Endothelial cell (in vitro differentiated cells): ENCODE results near the gene CORO2B. TPM values are rescaled to one million over a fixed set of nuclear protein-coding genes. Genes with fewer than 3 reads are reported as not detected.

Experiments used
- DNase-seq: peaks from one replicate; pipeline ENCODE4 v3.0.0; 2021; ENCODE audit warnings: low spot score
- H3K27ac Mint-ChIP-seq: one replicate; pipeline ENCODE4 v1.8.0; 2021; ENCODE audit warnings: mixed read lengths, inconsistent platforms; ENCODE audit not compliant: unreplicated experiment
- H3K27me3 Mint-ChIP-seq: one replicate; pipeline ENCODE4 v1.8.0; 2021; ENCODE audit warnings: mild to moderate bottlenecking, moderate library complexity, mixed read lengths, inconsistent platforms; ENCODE audit not compliant: unreplicated experiment
- H3K36me3 Mint-ChIP-seq: one replicate; pipeline ENCODE4 v1.8.0; 2021; ENCODE audit warnings: mild to moderate bottlenecking, low read depth, mixed read lengths, inconsistent platforms; ENCODE audit not compliant: unreplicated experiment
- H3K4me1 Mint-ChIP-seq: one replicate; pipeline ENCODE4 v1.8.0; 2021; ENCODE audit warnings: mild to moderate bottlenecking, mixed read lengths, inconsistent platforms; ENCODE audit not compliant: unreplicated experiment
- H3K4me3 Mint-ChIP-seq: one replicate; pipeline ENCODE4 v1.8.0; 2021; ENCODE audit warnings: mild to moderate bottlenecking, mixed read lengths, inconsistent platforms; ENCODE audit not compliant: unreplicated experiment
- H3K9me3 Mint-ChIP-seq: one replicate; pipeline ENCODE4 v1.8.0; 2021; ENCODE audit warnings: mixed read lengths, inconsistent platforms; ENCODE audit not compliant: unreplicated experiment
- CTCF ChIP-seq: fragments of 200-600 bp; sonication (generic); IDR thresholded peaks from one replicate; pipeline ENCODE4 v1.5.0; 2021; ENCODE audit warnings: antibody characterized with exemption; ENCODE audit not compliant: unreplicated experiment
- total RNA-seq: library from RNA; stranded (reverse); fragmentation: NEBNext Ultra II Directional; extraction: Animal tissue kit (Norgen Biotek cat#: 25700); gene quantifications from one replicate; pipeline ENCODE4 v1.2.1, GENCODE V29; 2021; ENCODE audit not compliant: unreplicated experiment

The CORO2B gene
- total RNA-seq, 1 donor from 2014 or later: 71.7 TPM

GRCh38 chr15:68612979-68613740 is 34.4 kb downstream of the CORO2B start:
- H3K4me1 Mint-ChIP-seq: peaks cover 83% of the 10 kb centered on the region
- no peaks in the 10 kb centered on the region for H3K9me3 Mint-ChIP-seq
- TF ChIP-seq CTCF: no peak
- H3K4me3 Mint-ChIP-seq: no peak overlapping the region
- H3K36me3 Mint-ChIP-seq: peaks cover 4% of the 10 kb centered on the region
- no peak for DNase-seq
- H3K27ac Mint-ChIP-seq: no peak overlapping the region
- H3K27me3 Mint-ChIP-seq: peaks cover 2% of the 10 kb centered on the region

GRCh38 chr15:68614286-68615035 is 35.7 kb downstream of the CORO2B start:
- no peaks in the 10 kb centered on the region for H3K36me3 Mint-ChIP-seq
- peak overlapping the region; percentile 79 for H3K27ac Mint-ChIP-seq
- TF ChIP-seq CTCF: no peak
- no peaks in the 10 kb centered on the region for H3K9me3 Mint-ChIP-seq
- peak; percentile 72 for DNase-seq
- H3K4me3 Mint-ChIP-seq: peak overlapping the region; percentile 17
- peaks cover 84% of the 10 kb centered on the region for H3K4me1 Mint-ChIP-seq
- H3K27me3 Mint-ChIP-seq: peaks cover 2% of the 10 kb centered on the region

- Mint-ChIP-seq H3K27ac (peak overlapping the region; percentile 79), H3K9me3 (no peaks in the 10 kb centered on the region), H3K4me3 (no peak overlapping the region), H3K27me3 (peaks cover 1% of the 10 kb centered on the region), H3K36me3 (no peaks in the 10 kb centered on the region), H3K4me1 (peaks cover 79% of the 10 kb centered on the region)
- no peak for TF ChIP-seq CTCF
- DNase-seq: no peak
Observed at GRCh38 chr15:68615301-68615700, 36.5 kb downstream of the CORO2B start.

- H3K9me3 Mint-ChIP-seq: no peaks in the 10 kb centered on the region
- peaks cover 79% of the 10 kb centered on the region for H3K4me1 Mint-ChIP-seq
- TF ChIP-seq CTCF: no peak
- no peak overlapping the region for H3K4me3 Mint-ChIP-seq
- no peaks in the 10 kb centered on the region for H3K36me3 Mint-ChIP-seq
- no peak for DNase-seq
- no peaks in the 10 kb centered on the region for H3K27me3 Mint-ChIP-seq
- H3K27ac Mint-ChIP-seq: no peak overlapping the region
Observed at GRCh38 chr15:68615811-68616210, 37.0 kb downstream of the CORO2B start.

GRCh38 chr15:68616397-68616796 is 37.6 kb downstream of the CORO2B start:
- H3K27ac Mint-ChIP-seq: peak overlapping the region; percentile 27

More at GRCh38 chr15:68616397-68616796, 37.6 kb downstream of the CORO2B start:
- H3K4me1 Mint-ChIP-seq: peaks cover 79% of the 10 kb centered on the region
- no peaks in the 10 kb centered on the region for H3K9me3 Mint-ChIP-seq
- H3K4me3 Mint-ChIP-seq: no peak overlapping the region
- H3K27me3 Mint-ChIP-seq: no peaks in the 10 kb centered on the region
- peaks cover 2% of the 10 kb centered on the region for H3K36me3 Mint-ChIP-seq
- no peak for DNase-seq
- TF ChIP-seq CTCF: no peak
